Endothelial cell of umbilical vein (primary cell): ENCODE measurements around the gene CALCOCO1. TPM values are rescaled to one million over a fixed set of nuclear protein-coding genes. Genes with fewer than 3 reads are reported as not detected.

Experiments
- BruUV-seq: library from RNA; stranded (reverse); fragments of 400-500 nt; replicated peaks from 2 replicates; lab custom pipeline; 2021; lab: Mats Ljungman, UMichigan
- CTCF ChIA-PET: fragments of 300-600, 350-600 bp; sonication (Branson Sonifier 250); formaldehyde crosslinking; loops from one replicate; lab custom pipeline; 2021; ENCODE audit warnings: antibody characterized with exemption, inconsistent platforms; lab: Charles Lee
- POLR2A ChIA-PET: fragments of 300-600, 350-600 bp; sonication (Branson Sonifier 250); formaldehyde crosslinking; loops from one replicate; lab custom pipeline; 2021; ENCODE audit warnings: antibody characterized with exemption, inconsistent platforms; lab: Charles Lee
- DNase-seq: peaks from one replicate; pipeline ENCODE4 v3.0.0-alpha.2; 2011; ENCODE audit warnings: low read depth, low spot score
- FAIRE-seq: peaks from 2 replicates; lab custom pipeline; 2011; peaks lifted over from hg19 to GRCh38; lab: Jason Lieb, UNC
- H2AFZ ChIP-seq: 2 replicates; pipeline ENCODE4 v1.6.0; 2012; ENCODE audit warnings: low read depth, low read length, control low read depth, inconsistent platforms
- H3K27ac ChIP-seq: 2 replicates; pipeline ENCODE4 v1.5.1; 2011; ENCODE audit warnings: low read depth, mild to moderate bottlenecking, control low read depth, low read length, moderate library complexity; ENCODE audit not compliant: insufficient read depth
- H3K27me3 ChIP-seq, 2 experiments: 2 replicates each; pipeline versions ENCODE4 v1.6.0 to v1.6.1; 2011; ENCODE audit warnings: low read length in 2 of 2, mixed read lengths in 1 of 2; ENCODE audit not compliant: control insufficient read depth in 2 of 2, insufficient read depth in 2 of 2
- H3K36me3 ChIP-seq, 2 experiments: 2 replicates in 1 of 2; 3 replicates in 1 of 2; pipeline ENCODE4 v1.5.1; 2011; ENCODE audit warnings: low read length in 2 of 2, mild to moderate bottlenecking in 1 of 2, moderate library complexity in 1 of 2; ENCODE audit not compliant: control insufficient read depth in 2 of 2, insufficient read depth in 2 of 2; ENCODE audit errors: extremely low read depth in 1 of 2
- H3K4me1 ChIP-seq: 3 replicates; pipeline ENCODE4 v1.5.1; 2011; ENCODE audit warnings: mild to moderate bottlenecking, low read length; ENCODE audit not compliant: control insufficient read depth, insufficient read depth; ENCODE audit errors: extremely low read depth
- H3K4me2 ChIP-seq: 2 replicates; pipeline ENCODE4 v1.6.1; 2011; ENCODE audit warnings: low read length, control low read depth, mixed read lengths; ENCODE audit not compliant: insufficient read depth
- H3K4me3 ChIP-seq, 3 experiments: fragments of 200-600 bp in 1 of 3; sonication (generic), shearing (Covaris generic) in 1 of 3; replicated peaks in 1 of 3; 2 replicates each; pipeline ENCODE4 v1.5.1; 2011 to 2016; ENCODE audit warnings: control low read depth in 3 of 3, low read length in 3 of 3, mild to moderate bottlenecking in 2 of 3, inconsistent platforms in 1 of 3, low read depth in 1 of 3, moderate library complexity in 1 of 3; ENCODE audit not compliant: insufficient read depth in 1 of 3
- H3K79me2 ChIP-seq: 2 replicates; pipeline ENCODE4 v1.6.0; 2012; ENCODE audit warnings: low read length, inconsistent platforms; ENCODE audit not compliant: control insufficient read depth, insufficient read depth
- H3K9ac ChIP-seq: replicated peaks from 2 replicates; pipeline ENCODE3; 2011; ENCODE audit warnings: low read length, control low read depth; ENCODE audit not compliant: insufficient read depth; ENCODE audit errors: extremely low read depth
- H3K9me1 ChIP-seq: replicated peaks from 3 replicates; pipeline ENCODE4 v1.6.0; 2011; ENCODE audit warnings: mild to moderate bottlenecking, low read length; ENCODE audit not compliant: control insufficient read depth, insufficient read depth; ENCODE audit errors: extremely low read depth
- H3K9me3 ChIP-seq: replicated peaks from 2 replicates; pipeline ENCODE4 v1.5.1; 2012; ENCODE audit warnings: low read length, inconsistent platforms; ENCODE audit not compliant: control insufficient read depth, insufficient read depth
- H4K20me1 ChIP-seq: replicated peaks from 2 replicates; pipeline ENCODE3; 2011; ENCODE audit warnings: mild to moderate bottlenecking, low read length; ENCODE audit not compliant: control insufficient read depth, insufficient read depth; ENCODE audit errors: extremely low read depth
- EZH2 ChIP-seq: IDR thresholded peaks from 2 replicates; pipeline ENCODE4 v1.6.1; 2012; ENCODE audit warnings: borderline replicate concordance, low read depth, mild to moderate bottlenecking, moderate library complexity, low read length, inconsistent platforms; ENCODE audit not compliant: severe bottlenecking
- FOS ChIP-seq: IDR thresholded peaks from 2 replicates; pipeline ENCODE4 v1.6.1; 2011; ENCODE audit warnings: mild to moderate bottlenecking, low read length, moderate library complexity, borderline replicate concordance; ENCODE audit not compliant: insufficient read depth
- GATA2 ChIP-seq: IDR thresholded peaks from 2 replicates; pipeline ENCODE4 v1.7.0; 2011; ENCODE audit warnings: low read depth, mild to moderate bottlenecking, moderate library complexity, mixed read lengths, low read length; ENCODE audit not compliant: insufficient read length, insufficient read depth
- JUN ChIP-seq: IDR thresholded peaks from 2 replicates; pipeline ENCODE4 v1.6.1; 2011; ENCODE audit warnings: borderline replicate concordance, low read depth; ENCODE audit not compliant: insufficient read length, insufficient read depth
- MAX ChIP-seq: IDR thresholded peaks from 2 replicates; pipeline ENCODE4 v1.6.1; 2011; ENCODE audit not compliant: insufficient read depth, insufficient read length
- MYC ChIP-seq: IDR thresholded peaks from one replicate; pipeline ENCODE4 v1.6.1; 2011; ENCODE audit warnings: mild to moderate bottlenecking, low read depth, low read length
- POLR2A ChIP-seq: IDR thresholded peaks from 2 replicates; pipeline ENCODE4 v1.6.1; 2012; ENCODE audit warnings: low read depth, mild to moderate bottlenecking, control low read depth, low read length
- POLR2AphosphoS5 ChIP-seq: IDR thresholded peaks from 2 replicates; pipeline ENCODE4 v1.6.1; 2012; ENCODE audit warnings: low read depth, mild to moderate bottlenecking, control low read depth, low read length, moderate library complexity; ENCODE audit not compliant: insufficient read depth
- dilution Hi-C: fragments of 300-500 bp; cut with MboI; formaldehyde crosslinking; loops from one replicate; pipeline ENCODE4 v1.15.0; 2019; ENCODE audit warnings: low sequenced_read_pairs; ENCODE audit not compliant: extremely low pct_ligation_motif_present
- intact Hi-C: fragments of 100-400 bp; cut with micrococcal nuclease; formaldehyde crosslinking; loops from one replicate; pipeline ENCODE4 v1.10.0; 2022
- polyA plus RNA-seq, 4 experiments: library from polyadenylated mRNA; depleted of rRNA in 3 of 4; stranded (reverse) in 3 of 4; unstranded in 1 of 4; fragments of >200 nt; gene quantifications; 2 replicates each; pipeline versions ENCODE4 v1.2.1 to v1.2.3, GENCODE V29; 2011 to 2012; ENCODE audit warnings: missing spikeins in 1 of 4
- total RNA-seq: library from RNA; stranded (reverse); gene quantifications from 2 replicates; pipeline ENCODE4 v1.2.3, GENCODE V29; 2021
- TF ChIP-seq, protein P1 (sequence below), 2 donors: IDR thresholded peaks; 1 replicate in 1 of 2; 2 replicates in 1 of 2; pipeline ENCODE4 v1.5.1; 2011; ENCODE audit warnings: low read length in 2 of 2, mild to moderate bottlenecking in 2 of 2, moderate library complexity in 2 of 2, control low read depth in 1 of 2, inconsistent platforms in 1 of 2, low read depth in 1 of 2; ENCODE audit not compliant: insufficient read depth in 1 of 2; ENCODE audit errors: extremely low read depth in 1 of 2

Gene CALCOCO1
- total and polyA plus RNA-seq, 2 donors (not counting 3 experiments of a cell fraction or from before 2014, with no cell fraction given): 70.9 to 135 TPM

GRCh38 chr12:53670971-53671370, 56.3 kb downstream of the CALCOCO1 start:
- peaks cover 8 to 31% of the 10 kb centered on the region in 2 experiments for H3K36me3 ChIP-seq
- TF ChIP-seq POLR2A (no peak), JUN (no peak), GATA2 (no peak)
- no peak overlapping the region for H3K9ac ChIP-seq
- DNase-seq: no peak
- H3K4me3 ChIP-seq: no peak overlapping the region
- no peaks in the 10 kb centered on the region for H3K27me3 ChIP-seq
- H4K20me1 ChIP-seq: no peaks in the 10 kb centered on the region
- peaks cover 15% of the 10 kb centered on the region for H3K4me1 ChIP-seq
- no peaks in the 10 kb centered on the region for H3K9me1 ChIP-seq
- ChIA-PET CTCF (interaction anchor here (1.9 kb wide), 1 partner anchor 127 kb away, joined by 8 read pairs; no protein-coding TSS in a partner anchor), POLR2A (no interaction called here)
- no TSS peak for BruUV-seq
- FAIRE-seq: peak; percentile 42
- H3K4me2 ChIP-seq: no peak overlapping the region
- H2AFZ ChIP-seq: no peak overlapping the region
- no peaks in the 10 kb centered on the region for H3K9me3 ChIP-seq
- dilution Hi-C loops: no loop called here
- intact Hi-C loops: no loop called here
- H3K27ac ChIP-seq: no peak overlapping the region
- peaks cover 42% of the 10 kb centered on the region for H3K79me2 ChIP-seq

DNA sequence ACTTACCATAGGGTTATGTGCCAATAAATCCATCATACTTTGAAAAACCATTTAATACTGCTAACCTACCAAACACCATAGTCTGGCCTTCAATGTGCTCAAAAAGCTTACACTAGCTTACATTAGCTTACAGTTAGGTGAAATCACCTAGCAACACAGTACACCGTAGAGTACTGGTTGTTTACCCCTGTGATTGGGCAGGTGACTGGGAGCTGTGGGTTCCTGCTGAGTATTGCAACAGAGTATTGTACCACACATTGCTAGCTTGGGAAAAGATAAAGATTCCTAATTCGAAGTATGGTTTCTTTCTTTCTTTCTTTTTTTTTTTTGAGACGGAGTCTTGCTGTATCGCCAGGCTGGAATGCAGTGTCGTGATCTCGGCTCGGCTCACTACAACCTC, 56.9 kb downstream of the CALCOCO1 start:
- dilution Hi-C loops (no loop called here), intact Hi-C loops (no loop called here)
- no peak for FAIRE-seq
- CTCF ChIA-PET: interaction anchor here (1.9 kb wide), 1 partner anchor 127 kb away, joined by 8 read pairs; no protein-coding TSS in a partner anchor
- Histone ChIP-seq H3K79me2 (peaks cover 38% of the 10 kb centered on the region), H3K9ac (no peak overlapping the region), H3K36me3 (peaks cover 11 to 36% of the 10 kb centered on the region in 2 experiments), H4K20me1 (no peaks in the 10 kb centered on the region), H3K4me1 (peaks cover 14% of the 10 kb centered on the region), H3K9me3 (no peaks in the 10 kb centered on the region), H3K27ac (no peak overlapping the region), H2AFZ (no peak overlapping the region), H3K4me3 (no peak overlapping the region), H3K9me1 (no peaks in the 10 kb centered on the region), H3K27me3 (no peaks in the 10 kb centered on the region), H3K4me2 (no peak overlapping the region)
- DNase-seq: no peak
- no peak for TF ChIP-seq MAX
- TF ChIP-seq JUN: no peak
- TF ChIP-seq FOS: no peak
- TF ChIP-seq, protein P1, sequence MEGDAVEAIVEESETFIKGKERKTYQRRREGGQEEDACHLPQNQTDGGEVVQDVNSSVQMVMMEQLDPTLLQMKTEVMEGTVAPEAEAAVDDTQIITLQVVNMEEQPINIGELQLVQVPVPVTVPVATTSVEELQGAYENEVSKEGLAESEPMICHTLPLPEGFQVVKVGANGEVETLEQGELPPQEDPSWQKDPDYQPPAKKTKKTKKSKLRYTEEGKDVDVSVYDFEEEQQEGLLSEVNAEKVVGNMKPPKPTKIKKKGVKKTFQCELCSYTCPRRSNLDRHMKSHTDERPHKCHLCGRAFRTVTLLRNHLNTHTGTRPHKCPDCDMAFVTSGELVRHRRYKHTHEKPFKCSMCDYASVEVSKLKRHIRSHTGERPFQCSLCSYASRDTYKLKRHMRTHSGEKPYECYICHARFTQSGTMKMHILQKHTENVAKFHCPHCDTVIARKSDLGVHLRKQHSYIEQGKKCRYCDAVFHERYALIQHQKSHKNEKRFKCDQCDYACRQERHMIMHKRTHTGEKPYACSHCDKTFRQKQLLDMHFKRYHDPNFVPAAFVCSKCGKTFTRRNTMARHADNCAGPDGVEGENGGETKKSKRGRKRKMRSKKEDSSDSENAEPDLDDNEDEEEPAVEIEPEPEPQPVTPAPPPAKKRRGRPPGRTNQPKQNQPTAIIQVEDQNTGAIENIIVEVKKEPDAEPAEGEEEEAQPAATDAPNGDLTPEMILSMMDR (IDR thresholded peaks at IDR 0.05; ENCODE audit: extremely low read depth in 1 of 2, insufficient read depth in 1 of 2, low read depth in 1 of 2, low read length in 2 of 2): no peak
- TF ChIP-seq MYC: no peak
- no peak for TF ChIP-seq POLR2A
- no peak for TF ChIP-seq EZH2
- TF ChIP-seq GATA2: no peak
- TF ChIP-seq POLR2AphosphoS5: no peak
- no TSS peak for BruUV-seq
- POLR2A ChIA-PET: interaction anchor here (1.1 kb wide), 1 partner anchor 47 kb away, joined by 3 read pairs; no protein-coding TSS in a partner anchor
